Gastroesophageal sphincter (tissue), 4 donors: ENCODE measurements around the gene ANKFY1. TPM values are rescaled to one million over a fixed set of nuclear protein-coding genes. Genes with fewer than 3 reads are reported as not detected.

Source experiments
- ATAC-seq: fragments of 150-250 bp; one replicate; pipeline ENCODE4 v1.9.1; 2016; ENCODE audit warnings: mild to moderate bottlenecking, moderate library complexity
- H3K27ac ChIP-seq, 4 donors: fragments of 200-600 bp; sonication (generic) in 3 of 4; 1 replicate in 3 of 4; 2 replicates in 1 of 4; pipeline ENCODE4 v1.5.1; 2016 to 2019
- H3K27me3 ChIP-seq: fragments of 200-600 bp; sonication (generic); one replicate; pipeline ENCODE4 v1.5.1; 2019
- H3K36me3 ChIP-seq, 2 donors: fragments of 200-600 bp; sonication (generic); one replicate each; pipeline ENCODE4 v1.5.1; 2019; ENCODE audit warnings: control low read depth in 1 of 2
- H3K4me1 ChIP-seq, 3 donors: fragments of 200-600 bp; sonication (generic); 1 replicate in 2 of 3; 2 replicates in 1 of 3; pipeline ENCODE4 v1.5.1; 2016 to 2019; ENCODE audit warnings: control low read depth in 2 of 3
- H3K4me3 ChIP-seq, 2 donors: fragments of 200-600 bp; sonication (generic); one replicate each; pipeline ENCODE4 v1.5.1; 2019; ENCODE audit warnings: mild to moderate bottlenecking in 1 of 2, moderate library complexity in 1 of 2
- H3K9me3 ChIP-seq, 3 donors: fragments of 200-600 bp; sonication (generic); one replicate each; pipeline ENCODE4 v1.5.1; 2017 to 2019; ENCODE audit warnings: control low read depth in 2 of 3
- EP300 ChIP-seq: sonication (generic); formaldehyde crosslinking; IDR thresholded peaks from one replicate; pipeline ENCODE4 v1.6.1; 2017; ENCODE audit warnings: antibody characterized with exemption, mild to moderate bottlenecking
- POLR2A ChIP-seq, 2 donors: fragments of 450-650 bp; IDR thresholded peaks; one replicate each; pipeline ENCODE4 v1.6.1; 2017; ENCODE audit warnings: antibody characterized with exemption in 2 of 2, mild to moderate bottlenecking in 2 of 2, moderate library complexity in 1 of 2
- POLR2AphosphoS5 ChIP-seq: sonication (generic); formaldehyde crosslinking; IDR thresholded peaks from one replicate; pipeline ENCODE4 v1.6.1; 2017; ENCODE audit warnings: antibody characterized with exemption
- WGBS, 2 donors: methylation state at CpG; one replicate each; pipeline ENCODE4 v1.1.5; 2018; ENCODE audit warnings: low coverage in 1 of 2; 5-methylcytosine and 5-hydroxymethylcytosine counted together
- total RNA-seq, 4 donors: library from RNA; depleted of rRNA; stranded (reverse); fragments of >200 nt; gene quantifications; one replicate each; pipeline ENCODE4 v1.1.0, GENCODE V29; 2016
- TF ChIP-seq, protein P1 (sequence below), 4 experiments: fragments of 200-600 bp in 2 of 4; fragments of 450-650 bp in 2 of 4; sonication (generic) in 1 of 4; IDR thresholded peaks; one replicate each; pipeline ENCODE4 v1.5.1; 2017 to 2019; ENCODE audit warnings: antibody characterized with exemption in 4 of 4, mild to moderate bottlenecking in 2 of 4, moderate library complexity in 2 of 4

Gene ANKFY1
- total RNA-seq, 4 donors from 2014 or later: 22.4 to 46.4 (median 40.2) TPM

DNA sequence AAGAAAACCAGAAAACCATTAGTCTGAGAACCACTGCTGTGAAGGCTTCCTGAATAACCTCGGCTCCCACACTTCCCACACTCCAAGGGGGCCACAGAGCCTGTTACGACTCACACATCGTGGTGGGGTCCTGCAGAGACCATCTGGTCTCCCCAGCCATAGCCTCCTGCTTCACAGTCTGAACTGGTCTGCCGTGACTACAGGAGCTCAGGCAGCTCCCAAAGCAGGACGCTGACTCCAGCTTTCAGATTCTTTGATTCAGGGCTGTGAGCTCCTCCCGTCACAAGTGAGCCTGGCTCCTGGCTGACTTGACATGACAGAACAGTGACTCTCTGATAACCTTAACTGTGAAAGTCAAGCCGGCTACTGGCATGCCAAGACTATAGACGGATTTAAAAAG lies 83.0 kb downstream of the ANKFY1 start:
- Histone ChIP-seq H3K4me3 (no peak overlapping the region), H3K9me3 (no peaks in the 10 kb centered on the region), H3K27ac (no peak overlapping the region), H3K27me3 (no peaks in the 10 kb centered on the region), H3K36me3 (peaks cover 0 to 100% of the 10 kb centered on the region in 2 donors), H3K4me1 (no peaks in the 10 kb centered on the region)
- 73% methylated on average over 5 of the region's 8 CpGs; no CpG with 5 or more reads in 1 of the 2 donors for WGBS, 2 donors
- no peak for TF ChIP-seq EP300
- no peak for TF ChIP-seq POLR2A (IDR thresholded peaks at IDR 0.05)
- TF ChIP-seq, protein P1, sequence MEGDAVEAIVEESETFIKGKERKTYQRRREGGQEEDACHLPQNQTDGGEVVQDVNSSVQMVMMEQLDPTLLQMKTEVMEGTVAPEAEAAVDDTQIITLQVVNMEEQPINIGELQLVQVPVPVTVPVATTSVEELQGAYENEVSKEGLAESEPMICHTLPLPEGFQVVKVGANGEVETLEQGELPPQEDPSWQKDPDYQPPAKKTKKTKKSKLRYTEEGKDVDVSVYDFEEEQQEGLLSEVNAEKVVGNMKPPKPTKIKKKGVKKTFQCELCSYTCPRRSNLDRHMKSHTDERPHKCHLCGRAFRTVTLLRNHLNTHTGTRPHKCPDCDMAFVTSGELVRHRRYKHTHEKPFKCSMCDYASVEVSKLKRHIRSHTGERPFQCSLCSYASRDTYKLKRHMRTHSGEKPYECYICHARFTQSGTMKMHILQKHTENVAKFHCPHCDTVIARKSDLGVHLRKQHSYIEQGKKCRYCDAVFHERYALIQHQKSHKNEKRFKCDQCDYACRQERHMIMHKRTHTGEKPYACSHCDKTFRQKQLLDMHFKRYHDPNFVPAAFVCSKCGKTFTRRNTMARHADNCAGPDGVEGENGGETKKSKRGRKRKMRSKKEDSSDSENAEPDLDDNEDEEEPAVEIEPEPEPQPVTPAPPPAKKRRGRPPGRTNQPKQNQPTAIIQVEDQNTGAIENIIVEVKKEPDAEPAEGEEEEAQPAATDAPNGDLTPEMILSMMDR (IDR thresholded peaks at IDR 0.05): no peak
- TF ChIP-seq POLR2AphosphoS5: no peak
- ATAC-seq: no peak

GRCh38 chr17:4179071-4179470 lies 84.7 kb downstream of the ANKFY1 start:
- Histone ChIP-seq H3K9me3 (no peaks in the 10 kb centered on the region), H3K4me3 (no peak overlapping the region), H3K27ac (no peak overlapping the region), H3K36me3 (peaks cover 0 to 100% of the 10 kb centered on the region in 2 donors), H3K4me1 (no peaks in the 10 kb centered on the region), H3K27me3 (no peaks in the 10 kb centered on the region)
- TF ChIP-seq POLR2A (IDR thresholded peaks at IDR 0.05): no peak
- TF ChIP-seq, protein P1 (IDR thresholded peaks at IDR 0.05): no peak
- no peak for TF ChIP-seq EP300
- TF ChIP-seq POLR2AphosphoS5: no peak
- WGBS, 2 donors: 60 to 71% methylated on average over 7 of the region's 7 CpGs
- no peak for ATAC-seq

DNA sequence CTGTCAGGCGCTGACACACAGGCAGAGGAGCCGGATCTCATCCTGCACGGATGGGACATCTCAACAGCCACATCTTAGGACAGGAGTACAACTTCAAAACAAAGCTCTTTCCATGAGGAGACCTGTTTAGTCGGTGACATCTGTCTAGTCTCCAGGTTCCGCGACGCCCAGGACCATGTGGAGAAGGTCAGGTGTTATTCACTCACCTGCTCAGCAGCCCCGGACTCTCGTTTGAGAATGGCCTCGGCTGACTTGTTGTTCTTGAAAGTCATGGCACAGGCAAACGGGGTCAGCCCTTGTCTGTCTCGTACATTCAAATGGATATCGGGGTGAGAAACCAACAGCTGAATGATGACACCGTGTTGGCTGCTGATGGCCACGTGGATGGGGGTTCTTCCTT lies 85.1 kb downstream of the ANKFY1 start:
- TF ChIP-seq POLR2AphosphoS5: no peak
- H3K36me3 ChIP-seq: peaks cover 0 to 100% of the 10 kb centered on the region in 2 donors
- no peaks in the 10 kb centered on the region for H3K27me3 ChIP-seq
- WGBS, 2 donors: 80 to 82% methylated on average over 1 to 4 of the region's 15 CpGs
- no peaks in the 10 kb centered on the region for H3K9me3 ChIP-seq
- H3K27ac ChIP-seq: no peak overlapping the region
- no peak overlapping the region for H3K4me3 ChIP-seq
- no peaks in the 10 kb centered on the region for H3K4me1 ChIP-seq
- no peak for ATAC-seq

GRCh38 chr17:4177806-4178205 lies 86.0 kb downstream of the ANKFY1 start:
- no peaks in the 10 kb centered on the region for H3K9me3 ChIP-seq
- H3K4me3 ChIP-seq: no peak overlapping the region
- peaks cover 0 to 100% of the 10 kb centered on the region in 2 donors for H3K36me3 ChIP-seq
- H3K4me1 ChIP-seq: no peaks in the 10 kb centered on the region
- no peak for ATAC-seq
- WGBS, 2 donors: 93 to 94% methylated on average over 7 to 14 of the region's 21 CpGs
- H3K27ac ChIP-seq: no peak overlapping the region
- TF ChIP-seq POLR2A (IDR thresholded peaks at IDR 0.05) (no peak), POLR2AphosphoS5 (no peak), EP300 (no peak)
- TF ChIP-seq, protein P1 (IDR thresholded peaks at IDR 0.05): no peak
- no peaks in the 10 kb centered on the region for H3K27me3 ChIP-seq

DNA sequence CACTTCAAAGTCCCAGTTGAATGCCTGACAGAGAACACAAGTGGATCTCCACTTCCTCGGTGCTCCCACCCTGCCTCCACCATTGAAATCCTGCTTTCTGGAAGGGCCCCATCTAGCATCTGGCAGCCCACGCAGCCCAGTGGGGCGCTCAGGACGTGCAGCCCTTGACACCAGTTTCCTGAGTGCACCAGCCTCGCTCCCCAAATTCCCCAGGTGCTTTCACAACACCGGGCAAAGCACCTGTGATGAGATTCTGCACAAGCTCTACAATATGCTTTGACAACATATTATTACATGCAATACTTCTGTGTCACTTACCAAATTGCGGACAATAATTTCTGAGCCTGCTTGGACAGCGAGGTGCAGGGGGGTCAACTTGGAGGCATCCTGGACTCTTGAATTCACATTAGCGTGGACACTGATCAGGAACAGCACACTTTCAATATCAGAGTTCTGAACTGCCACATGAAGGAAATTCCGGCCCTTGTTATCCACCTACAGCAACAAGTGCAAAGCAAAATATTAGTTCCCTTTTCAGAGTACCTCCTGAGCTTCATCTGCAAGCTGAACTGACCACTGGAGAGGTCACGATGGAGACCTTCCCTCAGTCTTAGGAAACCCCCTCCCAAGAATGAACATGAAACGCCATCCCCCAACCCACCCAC lies 86.8 kb downstream of the ANKFY1 start:
- Histone ChIP-seq H3K36me3 (peaks cover 0 to 100% of the 10 kb centered on the region in 2 donors), H3K27me3 (no peaks in the 10 kb centered on the region), H3K4me3 (no peak overlapping the region), H3K9me3 (no peaks in the 10 kb centered on the region), H3K4me1 (no peaks in the 10 kb centered on the region), H3K27ac (no peak overlapping the region)
- TF ChIP-seq, protein P1 (IDR thresholded peaks at IDR 0.05): no peak
- TF ChIP-seq POLR2A (IDR thresholded peaks at IDR 0.05) (no peak), EP300 (no peak), POLR2AphosphoS5 (no peak)
- ATAC-seq: no peak
- 79 to 90% methylated on average over 2 to 9 of the region's 12 CpGs for WGBS, 2 donors
